ENCODE measurements around the gene MFSD11. TPM values are rescaled to one million over a fixed set of nuclear protein-coding genes. Genes with fewer than 3 reads are reported as not detected.

Gene MFSD11
- total and polyA plus RNA-seq, 2 of the 8 experiments (the other 6 are each of a cell fraction or from before 2014, with no cell fraction given): 17.7 to 19.8 TPM

- TF ChIP-seq PHF8 (conservative IDR thresholded peaks at IDR 0.05; ENCODE audit: low read depth, low read length) (no peak), SIRT6 (IDR thresholded peaks at IDR 0.05; ENCODE audit: low read length) (no peak), RAD21 (IDR thresholded peaks at IDR 0.05 in 1 of 2, conservative IDR thresholded peaks at IDR 0.05 in 1 of 2; ENCODE audit: low read depth in 2 of 2, low read length in 2 of 2) (no peak), JUN (IDR thresholded peaks at IDR 0.05; ENCODE audit: low read depth, low read length) (no peak), RNF2 (IDR thresholded peaks at IDR 0.05; ENCODE audit: borderline replicate concordance, low read depth, low read length, missing control alignments, poor library complexity, severe bottlenecking) (no peak), CHD2 (IDR thresholded peaks at IDR 0.05; ENCODE audit: low read length) (no peak), FOSL1 (IDR thresholded peaks at IDR 0.05; ENCODE audit: insufficient read depth, low read depth, low read length) (no peak), CBX8 (IDR thresholded peaks at IDR 0.05; ENCODE audit: borderline replicate concordance, low read depth, low read length) (no peak)
Measured at GRCh38 chr17:76696763-76697701, 40.9 kb upstream of the MFSD11 start (continued).
